Transverse colon (tissue), 4 donors: ENCODE measurements around the gene USP46.

Experiments
- EP300 ChIP-seq: sonication (generic); formaldehyde crosslinking; IDR thresholded peaks from one replicate; pipeline ENCODE4 v1.6.1; 2017; ENCODE audit warnings: antibody characterized with exemption, low read depth
- POLR2A ChIP-seq: fragments of 450-650 bp; IDR thresholded peaks from one replicate; pipeline ENCODE4 v1.6.1; 2016; ENCODE audit warnings: antibody characterized with exemption, mild to moderate bottlenecking, moderate library complexity
- POLR2AphosphoS5 ChIP-seq, 3 donors: sonication (generic); formaldehyde crosslinking; IDR thresholded peaks; one replicate each; pipeline ENCODE4 v1.6.1; 2016; ENCODE audit warnings: antibody characterized with exemption in 3 of 3
- TF ChIP-seq, protein P1 (sequence below), 5 experiments: fragments of 200-600 bp in 3 of 5; fragments of 450-650 bp in 2 of 5; sonication (generic) in 3 of 5; IDR thresholded peaks; 1 replicate in 2 of 5; 2 replicates in 3 of 5; pipeline ENCODE4 v1.5.1; 2016 to 2017; ENCODE audit warnings: antibody characterized with exemption in 5 of 5, inconsistent platforms in 3 of 5, mild to moderate bottlenecking in 2 of 5, moderate library complexity in 1 of 5

- TF ChIP-seq, protein P1, sequence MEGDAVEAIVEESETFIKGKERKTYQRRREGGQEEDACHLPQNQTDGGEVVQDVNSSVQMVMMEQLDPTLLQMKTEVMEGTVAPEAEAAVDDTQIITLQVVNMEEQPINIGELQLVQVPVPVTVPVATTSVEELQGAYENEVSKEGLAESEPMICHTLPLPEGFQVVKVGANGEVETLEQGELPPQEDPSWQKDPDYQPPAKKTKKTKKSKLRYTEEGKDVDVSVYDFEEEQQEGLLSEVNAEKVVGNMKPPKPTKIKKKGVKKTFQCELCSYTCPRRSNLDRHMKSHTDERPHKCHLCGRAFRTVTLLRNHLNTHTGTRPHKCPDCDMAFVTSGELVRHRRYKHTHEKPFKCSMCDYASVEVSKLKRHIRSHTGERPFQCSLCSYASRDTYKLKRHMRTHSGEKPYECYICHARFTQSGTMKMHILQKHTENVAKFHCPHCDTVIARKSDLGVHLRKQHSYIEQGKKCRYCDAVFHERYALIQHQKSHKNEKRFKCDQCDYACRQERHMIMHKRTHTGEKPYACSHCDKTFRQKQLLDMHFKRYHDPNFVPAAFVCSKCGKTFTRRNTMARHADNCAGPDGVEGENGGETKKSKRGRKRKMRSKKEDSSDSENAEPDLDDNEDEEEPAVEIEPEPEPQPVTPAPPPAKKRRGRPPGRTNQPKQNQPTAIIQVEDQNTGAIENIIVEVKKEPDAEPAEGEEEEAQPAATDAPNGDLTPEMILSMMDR (IDR thresholded peaks at IDR 0.05) = no peak
- TF ChIP-seq POLR2A (no peak), POLR2AphosphoS5 (IDR thresholded peaks at IDR 0.05) (no peak), EP300 (no peak)
Measured at GRCh38 chr4:52637116-52637515, 22.0 kb downstream of the USP46 start.
